Fibroblast of peridontal ligament (primary cell): ENCODE data around the gene YAF2.
"Not testable (repeated sequence)": the region's sequence is repeated elsewhere in the genome, so short reads cannot be mapped to it uniquely, and the experiment has no call there.

Experiments used
- DNase-seq: peaks from one replicate; pipeline ENCODE4 v3.0.0-alpha.2; 2010; ENCODE audit errors: extremely low read depth

YAF2 gene

GRCh38 chr12:42196723-42197603 is 41.1 kb downstream of the YAF2 start:
- DNase-seq = no peak

DNA sequence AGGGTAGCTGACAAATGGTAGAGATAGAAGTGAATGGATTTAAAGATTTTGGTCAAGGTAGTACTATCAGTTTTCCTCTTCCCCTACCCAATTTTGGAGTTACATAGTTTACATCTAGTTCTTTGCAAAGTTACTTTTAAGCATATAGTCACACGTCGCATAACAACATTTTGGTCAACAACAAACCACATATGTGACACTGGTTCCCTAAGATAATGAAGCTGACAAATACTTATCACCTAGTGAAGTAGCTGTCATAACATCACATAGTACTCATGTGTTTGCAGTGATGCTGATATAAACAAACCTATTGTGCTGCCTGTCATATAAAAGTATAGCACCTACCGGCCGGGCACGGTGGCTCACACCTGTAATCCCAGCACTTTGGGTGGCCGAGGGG is 45.4 kb downstream of the YAF2 start:
- DNase-seq = no peak

DNA sequence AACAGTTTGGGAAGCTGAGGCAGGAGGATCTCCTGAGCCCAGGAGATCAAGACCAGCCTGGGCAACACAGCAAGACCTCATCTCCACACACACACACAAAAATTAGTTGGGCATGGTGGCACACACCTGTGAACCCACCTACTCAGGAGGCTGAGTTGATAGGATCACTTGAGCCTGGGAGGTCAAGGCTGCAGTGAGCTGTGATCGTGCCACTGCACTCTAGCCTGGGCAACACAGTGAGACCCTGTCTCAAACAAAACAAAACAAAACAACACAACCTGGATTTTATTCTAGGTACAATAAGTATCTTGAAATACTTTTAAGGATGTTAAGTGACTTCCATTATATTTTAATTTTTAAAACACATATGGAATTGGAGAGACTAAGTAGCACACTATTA is 45.8 kb downstream of the YAF2 start:
- DNase-seq = no peak

GRCh38 chr12:42190376-42190775 is 47.7 kb downstream of the YAF2 start:
- DNase-seq = no peak

DNA sequence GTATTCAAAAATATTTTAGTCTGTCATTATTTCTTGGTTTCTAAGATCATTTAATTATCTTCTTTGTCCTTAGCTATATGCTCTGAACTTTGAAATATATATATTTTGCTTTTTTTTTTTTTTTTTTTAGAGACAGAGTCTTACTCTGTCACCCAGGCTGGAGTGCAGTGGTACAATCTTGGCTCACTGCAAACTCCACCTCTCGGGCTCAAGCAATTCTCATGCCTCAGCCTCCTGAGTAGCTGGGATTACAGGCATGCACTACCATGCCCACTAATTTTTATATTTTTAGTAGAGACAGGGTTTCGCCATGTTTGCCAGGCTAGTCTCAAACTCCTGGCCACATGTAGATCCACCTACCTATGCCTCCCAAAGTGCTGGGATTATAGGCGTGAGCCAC is 49.8 kb downstream of the YAF2 start:
- DNase-seq = not testable (repeated sequence)

- DNase-seq = no peak
These were observed 50.2 kb downstream of the YAF2 start for GRCh38 chr12:42187799-42188198.

DNA sequence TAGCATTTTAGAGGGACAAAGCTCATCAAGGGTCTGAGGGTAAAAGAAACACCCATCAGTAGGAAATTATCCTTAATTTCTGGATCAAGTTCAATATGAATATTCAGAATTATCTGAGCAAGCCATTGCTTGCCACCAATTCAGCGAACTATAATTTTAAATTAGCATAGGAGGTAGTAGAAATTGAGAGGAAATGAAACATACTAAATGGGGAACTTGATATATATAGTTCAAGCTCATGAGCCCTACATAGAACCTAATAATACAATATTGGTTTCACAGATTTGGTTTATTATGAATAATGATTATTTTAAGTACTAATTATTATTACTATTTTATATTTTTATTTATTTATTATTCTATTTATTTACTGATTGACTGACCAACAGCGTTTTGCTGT is 51.3 kb downstream of the YAF2 start:
- no peak for DNase-seq

- no peak for DNase-seq
These were observed 55.7 kb downstream of the YAF2 start for GRCh38 chr12:42182394-42182793.

GRCh38 chr12:42180990-42181596 is 57.0 kb downstream of the YAF2 start:
- peak; percentile 13 for DNase-seq

- DNase-seq = no peak
These were observed 59.9 kb downstream of the YAF2 start for GRCh38 chr12:42178101-42178500.

DNA sequence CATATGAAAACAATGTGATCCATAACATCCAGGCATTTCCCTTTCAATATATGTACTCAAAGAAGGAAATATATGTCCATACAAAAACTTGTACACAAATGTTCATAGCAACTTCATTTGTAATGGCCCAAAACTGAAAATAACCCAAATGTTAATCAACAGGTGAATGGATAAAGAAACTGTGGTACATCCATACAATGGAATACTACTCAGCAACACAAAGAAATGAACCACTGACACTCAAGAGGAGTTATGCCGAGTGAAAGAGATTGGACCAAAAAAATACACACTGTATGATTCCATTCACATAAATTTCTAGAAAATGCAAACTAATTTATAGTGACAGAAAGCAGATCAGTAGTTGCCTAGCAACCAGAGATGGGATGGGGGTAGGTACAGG is 63.1 kb downstream of the YAF2 start:
- DNase-seq = no peak

DNA sequence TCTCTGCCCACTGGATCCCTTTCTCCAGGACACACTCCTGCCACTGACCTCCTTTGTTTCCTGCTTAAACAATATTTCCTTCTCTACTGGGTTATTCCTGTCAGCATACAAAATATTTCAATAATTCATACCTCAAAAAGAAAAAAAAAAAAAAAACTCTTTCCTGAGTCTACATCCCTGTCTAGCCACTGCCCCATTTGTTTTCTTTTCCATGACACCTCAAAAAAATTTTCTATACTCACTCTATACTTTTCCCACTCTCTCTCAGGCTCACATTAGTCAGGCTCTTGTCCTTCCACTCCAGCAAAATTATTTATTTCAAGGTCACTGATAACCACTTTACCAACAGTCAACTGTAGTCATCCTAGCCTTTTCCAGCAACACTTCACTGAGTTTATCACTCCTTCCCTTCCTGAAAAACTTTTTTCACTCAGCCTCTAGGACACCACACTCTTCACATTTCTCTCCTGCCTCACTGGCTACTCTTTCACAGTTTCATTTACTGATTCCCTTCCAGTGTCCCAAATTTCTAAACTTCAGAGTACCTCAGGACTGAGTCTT is 64.0 kb downstream of the YAF2 start:
- no peak for DNase-seq

DNA sequence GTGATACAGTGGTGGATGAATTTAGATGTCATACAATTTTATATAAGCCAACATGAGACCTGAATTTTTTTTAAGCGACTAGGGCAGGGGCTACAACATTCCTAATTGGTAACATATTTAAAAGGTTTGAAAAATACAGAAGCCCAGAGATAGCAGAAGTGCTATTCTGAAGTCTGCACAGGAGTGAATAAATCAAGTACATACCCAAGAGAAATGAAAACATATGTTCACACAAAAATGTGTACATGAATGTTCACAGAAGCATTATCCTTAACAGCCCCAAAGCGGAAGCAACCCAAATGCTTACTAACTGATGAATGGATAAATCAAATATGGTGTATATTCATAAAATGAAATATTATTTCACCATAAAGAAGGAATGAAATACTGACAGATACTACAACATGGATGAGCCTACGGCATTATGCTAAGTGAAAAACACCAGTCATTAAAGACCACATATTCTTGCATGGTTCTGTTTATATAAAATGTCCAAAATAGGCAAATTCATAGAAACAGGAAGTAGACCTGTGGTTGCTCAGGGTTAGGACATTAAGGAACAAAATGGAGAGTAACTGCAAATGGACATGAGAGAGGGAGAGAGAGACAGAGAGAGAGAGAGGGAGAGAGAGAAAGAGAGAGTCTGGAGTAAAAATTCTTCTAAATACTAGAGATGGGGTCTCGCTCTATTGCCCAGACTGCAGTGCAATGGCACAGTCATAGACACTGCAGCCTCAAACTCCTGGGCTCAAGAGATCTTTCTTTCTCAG is 65.4 kb downstream of the YAF2 start:
- no peak for DNase-seq

GRCh38 chr12:42167711-42168110 is 70.3 kb downstream of the YAF2 start:
- no peak for DNase-seq

DNA sequence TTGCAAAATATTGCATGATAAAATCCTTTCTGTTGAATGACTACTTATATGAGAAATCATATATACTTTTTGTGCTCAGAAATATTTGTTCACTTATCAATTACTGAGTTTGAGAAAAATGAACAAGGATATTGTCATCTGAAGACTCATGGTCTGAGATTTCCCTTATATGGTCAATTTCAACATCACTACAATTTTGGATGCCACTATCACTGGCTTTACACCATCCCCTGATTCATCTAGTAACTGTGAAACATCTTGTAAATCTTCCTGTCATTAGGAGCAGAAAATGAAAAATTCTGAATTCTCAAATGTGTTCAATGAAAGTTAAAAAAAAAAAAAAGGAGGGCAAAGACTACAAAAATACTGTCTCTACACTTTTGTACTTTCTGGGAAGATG is 71.5 kb downstream of the YAF2 start:
- DNase-seq = peak; percentile 68

DNA sequence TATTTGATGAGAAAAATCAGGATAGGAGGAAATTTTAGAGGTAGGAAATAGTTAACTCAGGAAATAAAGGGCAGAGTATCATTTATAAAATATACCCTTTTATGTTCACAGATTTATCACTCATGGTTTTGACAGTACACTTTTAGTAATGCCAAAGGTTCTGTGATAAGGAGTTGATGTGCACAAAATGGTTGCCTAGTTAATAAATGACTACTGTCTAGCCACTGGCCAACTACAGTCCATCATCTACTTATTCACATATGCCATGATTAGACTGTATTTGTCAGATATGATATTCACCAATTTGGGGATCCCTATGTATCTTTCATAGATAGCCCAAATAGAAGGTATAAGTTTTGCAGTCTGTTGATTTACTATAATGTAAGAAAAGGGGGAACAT is 74.1 kb downstream of the YAF2 start:
- DNase-seq = no peak

GRCh38 chr12:42162965-42163364 is 75.1 kb downstream of the YAF2 start:
- peak; percentile 65 for DNase-seq

GRCh38 chr12:42162193-42162592 is 75.9 kb downstream of the YAF2 start:
- DNase-seq = peak; percentile 38

DNA sequence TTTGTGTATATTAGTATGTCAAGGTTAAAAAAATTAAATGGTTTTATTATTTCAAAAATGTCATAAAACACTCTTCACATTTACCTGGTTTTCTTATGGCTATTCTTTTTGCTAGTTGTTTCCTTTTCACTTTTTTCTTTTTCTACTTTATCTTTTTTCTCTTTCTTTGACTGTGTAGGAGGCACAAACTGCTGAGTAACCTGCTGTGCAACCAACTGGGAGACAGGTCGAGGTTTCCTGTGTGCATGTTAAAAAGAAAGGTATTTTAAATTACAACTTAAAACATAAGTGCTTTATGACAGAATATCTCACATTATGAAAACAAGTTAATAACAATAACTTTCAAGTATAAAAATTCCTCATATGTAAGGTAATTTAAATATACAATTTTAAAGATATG is 76.5 kb downstream of the YAF2 start:
- DNase-seq = no peak

GRCh38 chr12:42156232-42156631 is 81.8 kb downstream of the YAF2 start:
- no peak for DNase-seq

DNA sequence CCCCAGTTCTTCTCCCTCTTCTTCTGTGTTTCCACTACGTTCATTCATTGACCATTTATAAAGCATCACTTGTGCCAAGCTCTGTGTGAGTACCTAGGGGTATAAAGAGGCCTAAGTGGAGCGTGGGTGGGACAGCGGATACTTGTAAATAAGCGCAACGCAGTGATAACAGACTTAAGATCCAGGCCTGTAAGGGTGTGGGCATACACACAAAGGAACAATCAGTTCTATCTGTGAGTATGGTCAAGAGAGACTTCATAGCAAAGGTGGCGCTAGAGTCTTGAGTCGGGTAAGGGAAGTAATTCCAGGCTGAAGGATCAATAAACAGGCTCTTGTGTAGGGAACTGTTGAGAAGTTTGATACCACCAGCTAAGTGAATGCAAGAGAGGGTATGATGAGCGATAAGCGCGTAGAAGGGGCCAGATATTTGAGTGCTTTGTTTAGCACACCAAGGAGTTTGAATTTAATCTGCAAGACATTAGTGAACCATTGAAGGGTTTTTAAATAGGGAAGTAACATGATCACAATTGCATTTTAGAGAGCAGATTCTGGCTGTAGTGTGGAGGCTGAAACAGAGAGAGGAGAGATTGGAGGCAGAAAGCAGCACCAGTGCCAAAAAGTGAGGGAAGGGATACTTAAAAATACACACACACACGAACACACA is 92.4 kb downstream of the YAF2 start:
- no peak for DNase-seq

DNA sequence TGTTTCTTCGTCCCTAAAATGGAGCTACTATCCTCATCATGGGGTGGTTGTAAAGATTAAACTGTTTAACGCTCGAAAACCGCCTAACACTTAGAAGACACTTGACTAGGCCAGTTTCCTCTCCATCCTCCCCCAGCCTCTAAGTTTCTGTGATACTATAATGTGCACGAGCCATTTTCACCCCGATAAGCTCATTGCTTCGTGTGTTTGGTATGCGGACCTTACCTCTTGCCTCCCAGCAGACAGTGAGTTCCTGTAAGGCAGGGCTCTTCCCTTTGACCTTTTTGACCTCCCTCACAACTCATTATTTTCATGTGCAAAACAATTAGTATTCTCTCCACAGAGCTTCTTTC is 92.9 kb downstream of the YAF2 start:
- no peak for DNase-seq
